ENCODE data around the gene GNMT. TPM values are rescaled to one million over a fixed set of nuclear protein-coding genes. Genes with fewer than 3 reads are reported as not detected.

The GNMT gene
- total and polyA plus RNA-seq, 2 donors (not counting 1 experiment from before 2014, with no cell fraction given), result 2.0 to 5.9 TPM

DNA sequence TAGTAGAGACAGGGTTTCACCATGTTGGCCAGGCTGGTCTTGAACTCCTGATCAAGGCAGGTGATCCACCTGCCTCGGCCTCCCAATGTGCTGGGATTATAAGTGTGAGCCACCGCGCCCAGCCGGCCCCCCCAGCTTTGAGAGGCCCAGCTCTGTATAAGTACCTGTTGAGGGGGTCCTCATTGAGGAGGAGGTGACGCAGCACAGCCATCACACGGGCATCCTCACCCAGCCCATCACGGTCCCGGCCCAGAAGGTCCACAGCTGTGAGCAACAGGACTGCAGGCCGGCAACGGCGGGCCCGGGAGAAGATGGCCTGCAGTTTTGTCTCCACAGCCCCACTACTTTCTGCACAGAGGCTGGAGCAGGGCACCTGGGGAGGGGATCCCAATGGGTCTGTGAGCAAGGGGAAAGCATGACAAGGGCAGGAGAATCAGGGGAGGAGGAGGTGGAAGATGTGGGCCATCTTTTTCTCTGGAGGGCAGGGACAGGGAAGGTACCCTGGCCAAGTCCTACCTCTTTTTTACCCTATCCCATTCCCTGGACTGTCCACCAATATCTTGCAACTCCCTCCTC is 7.7 kb downstream of the GNMT start:
- Histone ChIP-seq H3K4me2 (replicated peaks; ENCODE audit: low read depth, low read length, poor library complexity, severe bottlenecking) (no peak overlapping the region), H3K36me3 (replicated peaks in 1 of 2; ENCODE audit: control extremely low read depth in 1 of 2, control insufficient read depth in 1 of 2, extremely low read depth in 1 of 2, insufficient read depth in 2 of 2, low read length in 1 of 2) (peaks cover 0 to 59% of the 10 kb centered on the region in 2 experiments), H3K27me3 (replicated peaks in 1 of 4; ENCODE audit: control extremely low read depth in 1 of 4, control insufficient read depth in 3 of 4, insufficient read depth in 4 of 4, low read length in 3 of 4) (no peaks in the 10 kb centered on the region), H3K79me2 (ENCODE audit: control insufficient read depth, insufficient read depth, low read length) (no peaks in the 10 kb centered on the region), H3K4me1 (ENCODE audit: control insufficient read depth in 2 of 2, insufficient read depth in 2 of 2, low read length in 2 of 2) (no peaks in the 10 kb centered on the region), H3K9me3 (ENCODE audit: control extremely low read depth in 1 of 3, control insufficient read depth in 2 of 3, insufficient read depth in 1 of 3, low read length in 2 of 3) (no peaks in the 10 kb centered on the region), H4K20me1 (ENCODE audit: control insufficient read depth, insufficient read depth, low read length, poor library complexity, severe bottlenecking) (peaks cover 8% of the 10 kb centered on the region), H2AFZ (ENCODE audit: insufficient read depth, low read depth, low read length, poor library complexity, severe bottlenecking) (no peak overlapping the region), H3K4me3 (ENCODE audit: control extremely low read depth in 1 of 5, extremely low read depth in 1 of 5, insufficient read depth in 1 of 5, low read depth in 2 of 5, low read length in 4 of 5) (no peak overlapping the region), H3K9ac (ENCODE audit: low read length) (no peak overlapping the region), H3K27ac (ENCODE audit: low read length in 2 of 2) (no peak overlapping the region)
- ATAC-seq (ENCODE audit: low read depth), result no peak
- TF ChIP-seq, protein P1, sequence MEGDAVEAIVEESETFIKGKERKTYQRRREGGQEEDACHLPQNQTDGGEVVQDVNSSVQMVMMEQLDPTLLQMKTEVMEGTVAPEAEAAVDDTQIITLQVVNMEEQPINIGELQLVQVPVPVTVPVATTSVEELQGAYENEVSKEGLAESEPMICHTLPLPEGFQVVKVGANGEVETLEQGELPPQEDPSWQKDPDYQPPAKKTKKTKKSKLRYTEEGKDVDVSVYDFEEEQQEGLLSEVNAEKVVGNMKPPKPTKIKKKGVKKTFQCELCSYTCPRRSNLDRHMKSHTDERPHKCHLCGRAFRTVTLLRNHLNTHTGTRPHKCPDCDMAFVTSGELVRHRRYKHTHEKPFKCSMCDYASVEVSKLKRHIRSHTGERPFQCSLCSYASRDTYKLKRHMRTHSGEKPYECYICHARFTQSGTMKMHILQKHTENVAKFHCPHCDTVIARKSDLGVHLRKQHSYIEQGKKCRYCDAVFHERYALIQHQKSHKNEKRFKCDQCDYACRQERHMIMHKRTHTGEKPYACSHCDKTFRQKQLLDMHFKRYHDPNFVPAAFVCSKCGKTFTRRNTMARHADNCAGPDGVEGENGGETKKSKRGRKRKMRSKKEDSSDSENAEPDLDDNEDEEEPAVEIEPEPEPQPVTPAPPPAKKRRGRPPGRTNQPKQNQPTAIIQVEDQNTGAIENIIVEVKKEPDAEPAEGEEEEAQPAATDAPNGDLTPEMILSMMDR (IDR thresholded peaks at IDR 0.05), result no peak
- no peak for TF ChIP-seq EZH2 (IDR thresholded peaks at IDR 0.05; ENCODE audit: borderline replicate concordance, insufficient read depth, low read depth, low read length, poor library complexity, severe bottlenecking)
- intact Hi-C loops (cut with micrococcal nuclease), result no loop called here
- CTCF ChIA-PET, result no interaction called here
- Mint-ChIP-seq H3K27me3 (no peaks in the 10 kb centered on the region), H3K9me3 (ENCODE audit: insufficient read depth) (no peaks in the 10 kb centered on the region), H3K4me1 (no peaks in the 10 kb centered on the region), H3K27ac (no peak overlapping the region), H3K4me3 (no peak overlapping the region)
- no peak for DNase-seq
- POLR2A ChIA-PET, result interaction anchor here (0.7 to 1.4 kb wide), 2 partner anchors 16 to 313 kb away, joined by 3 to 8 read pairs; partner anchors contain the start of gene PPP2R5D
- WGBS (ENCODE audit: insufficient coverage), result 98% methylated on average over 6 of the region's 12 CpGs

DNA sequence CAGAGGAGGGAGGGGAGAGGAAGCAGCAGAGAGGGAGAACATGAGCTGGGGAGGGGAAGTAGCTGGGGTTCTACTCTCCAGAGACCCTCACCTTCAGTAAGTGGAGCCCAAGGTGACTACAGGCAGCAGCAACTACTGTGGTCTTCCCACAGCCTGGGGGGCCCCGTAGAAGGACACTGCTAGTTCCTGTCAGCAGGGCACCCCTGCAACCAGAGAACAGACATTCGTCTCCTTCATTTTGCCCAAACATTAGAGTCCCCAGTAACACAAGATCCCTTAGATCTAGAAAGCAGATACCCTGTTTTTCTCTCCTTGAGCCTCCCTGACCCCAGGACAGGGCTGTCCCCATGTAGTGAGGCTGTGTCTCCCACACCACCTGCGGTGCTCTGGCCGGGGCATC is 8.2 kb downstream of the GNMT start:
- WGBS (ENCODE audit: insufficient coverage), result 95% methylated on average over 2 of the region's 4 CpGs
- no peak for TF ChIP-seq EZH2 (IDR thresholded peaks at IDR 0.05; ENCODE audit: borderline replicate concordance, insufficient read depth, low read depth, low read length, poor library complexity, severe bottlenecking)
- TF ChIP-seq, protein P1 (IDR thresholded peaks at IDR 0.05), result no peak
- POLR2A ChIA-PET, result no interaction called here
- H2AFZ ChIP-seq (ENCODE audit: insufficient read depth, low read depth, low read length, poor library complexity, severe bottlenecking), result no peak overlapping the region
- no peaks in the 10 kb centered on the region for H3K4me1 ChIP-seq (ENCODE audit: control insufficient read depth in 2 of 2, insufficient read depth in 2 of 2, low read length in 2 of 2)
- Mint-ChIP-seq H3K9me3 (ENCODE audit: insufficient read depth) (no peaks in the 10 kb centered on the region), H3K4me1 (peaks cover 2% of the 10 kb centered on the region), H3K4me3 (no peak overlapping the region), H3K27me3 (no peaks in the 10 kb centered on the region), H3K27ac (no peak overlapping the region)
- no peak overlapping the region for H3K4me3 ChIP-seq (ENCODE audit: control extremely low read depth in 1 of 5, extremely low read depth in 1 of 5, insufficient read depth in 1 of 5, low read depth in 2 of 5, low read length in 4 of 5)
- peaks cover 0 to 58% of the 10 kb centered on the region in 2 experiments for H3K36me3 ChIP-seq (replicated peaks in 1 of 2; ENCODE audit: control extremely low read depth in 1 of 2, control insufficient read depth in 1 of 2, extremely low read depth in 1 of 2, insufficient read depth in 2 of 2, low read length in 1 of 2)
- H3K9me3 ChIP-seq (ENCODE audit: control extremely low read depth in 1 of 3, control insufficient read depth in 2 of 3, insufficient read depth in 1 of 3, low read length in 2 of 3), result no peaks in the 10 kb centered on the region
- intact Hi-C loops (cut with micrococcal nuclease), result no loop called here
- no peak for DNase-seq
- no peak overlapping the region for H3K27ac ChIP-seq (ENCODE audit: low read length in 2 of 2)
- H3K27me3 ChIP-seq (replicated peaks in 1 of 4; ENCODE audit: control extremely low read depth in 1 of 4, control insufficient read depth in 3 of 4, insufficient read depth in 4 of 4, low read length in 3 of 4), result no peaks in the 10 kb centered on the region
- no peak overlapping the region for H3K4me2 ChIP-seq (replicated peaks; ENCODE audit: low read depth, low read length, poor library complexity, severe bottlenecking)
- H3K79me2 ChIP-seq (ENCODE audit: control insufficient read depth, insufficient read depth, low read length), result no peaks in the 10 kb centered on the region
- no peak overlapping the region for H3K9ac ChIP-seq (ENCODE audit: low read length)
- no peak for ATAC-seq (ENCODE audit: low read depth)
- H4K20me1 ChIP-seq (ENCODE audit: control insufficient read depth, insufficient read depth, low read length, poor library complexity, severe bottlenecking), result peaks cover 8% of the 10 kb centered on the region
- CTCF ChIA-PET, result no interaction called here
